Ishikawa (cell line): ENCODE data around the gene CACNA1F.

Experiments
- CEBPB ChIP-seq: IDR thresholded peaks from 2 replicates; pipeline ENCODE4 v1.6.1; 2012
- EP300 ChIP-seq: IDR thresholded peaks from 2 replicates; pipeline ENCODE4 v1.6.1; 2012; ENCODE audit warnings: borderline replicate concordance
- NFIC ChIP-seq: IDR thresholded peaks from 2 replicates; pipeline ENCODE4 v1.6.1; 2012
- TAF1 ChIP-seq: IDR thresholded peaks from 2 replicates; pipeline ENCODE4 v1.6.1; 2012; ENCODE audit warnings: low read depth, mild to moderate bottlenecking
- YY1 ChIP-seq: IDR thresholded peaks from 2 replicates; pipeline ENCODE4 v1.6.1; 2012; ENCODE audit warnings: low read depth

DNA sequence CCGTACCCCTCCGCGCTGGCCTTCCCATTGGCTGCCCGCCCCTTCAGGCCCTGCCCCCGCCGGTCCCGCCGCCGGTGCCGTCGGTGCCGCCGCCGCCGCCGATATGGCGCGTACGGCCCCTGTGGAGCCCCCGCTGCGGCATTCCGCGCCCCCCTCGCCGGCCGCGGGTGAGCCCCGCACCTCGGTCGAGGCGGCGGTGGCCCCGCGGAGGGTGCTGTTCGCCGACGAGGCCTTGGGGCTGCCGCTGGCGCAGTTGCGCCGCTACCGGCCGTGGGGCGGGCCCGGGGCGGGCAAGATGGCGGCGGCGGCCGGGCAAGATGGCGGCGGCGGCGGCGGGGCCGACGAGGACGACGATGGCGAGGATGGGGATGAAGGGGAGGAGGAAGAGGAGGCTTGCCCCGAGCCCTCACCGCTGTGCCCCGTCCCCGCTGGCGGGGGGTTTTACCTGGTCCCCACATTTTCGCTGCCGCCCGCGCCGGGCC is 36.7 kb upstream of the CACNA1F start, which contains the start of gene PPP1R3F:
- no peak for TF ChIP-seq CEBPB
- TF ChIP-seq TAF1, result peak; percentile 40; the same call in 1 of the 2 replicates
- TF ChIP-seq YY1, result peak; percentile 91
- TF ChIP-seq NFIC, result no peak
- TF ChIP-seq EP300, result 0 out of 2 replicates have a peak, but pooled peaks have one; percentile 8
